ENCODE data around the gene H2BK1. TPM values are rescaled to one million over a fixed set of nuclear protein-coding genes. Genes with fewer than 3 reads are reported as not detected.
A peak's percentile ranks its signal among the peaks of the same experiment; 100 is the strongest.

H2BK1 gene
- total RNA-seq, 1 donor from 2014 or later: not detected

DNA sequence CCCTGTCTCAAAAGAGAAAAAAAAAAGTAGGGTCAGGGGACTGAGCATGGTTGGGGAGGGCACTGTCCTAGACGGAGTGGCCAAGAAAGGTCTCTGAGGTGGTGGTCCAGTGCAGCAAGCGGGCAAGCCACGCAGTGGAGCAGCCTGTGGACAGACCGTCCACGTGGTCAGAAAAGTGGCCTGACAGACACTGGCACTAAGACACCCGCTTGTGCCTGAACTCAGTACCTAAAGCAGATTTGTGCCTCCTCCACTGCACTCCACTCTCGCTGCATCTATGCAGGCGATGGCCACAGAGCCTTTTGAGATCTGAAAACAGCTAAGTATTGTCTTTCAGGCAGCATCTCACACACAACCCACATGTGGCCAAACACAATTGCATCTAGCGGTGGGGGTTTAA is 32.1 kb downstream of the H2BK1 start:
- no peak for TF ChIP-seq CTCF (IDR thresholded peaks at IDR 0.05)
- Mint-ChIP-seq H3K27ac (ENCODE audit: unreplicated experiment) (no peak overlapping the region), H3K9me3 (ENCODE audit: unreplicated experiment) (no peaks in the 10 kb centered on the region), H3K4me1 (ENCODE audit: unreplicated experiment) (no peaks in the 10 kb centered on the region), H3K4me3 (ENCODE audit: unreplicated experiment) (no peak overlapping the region), H3K36me3 (ENCODE audit: unreplicated experiment) (no peaks in the 10 kb centered on the region), H3K27me3 (ENCODE audit: unreplicated experiment) (peaks cover 51% of the 10 kb centered on the region)
- DNase-seq (ENCODE audit: extremely low spot score, unreplicated experiment): no peak

DNA sequence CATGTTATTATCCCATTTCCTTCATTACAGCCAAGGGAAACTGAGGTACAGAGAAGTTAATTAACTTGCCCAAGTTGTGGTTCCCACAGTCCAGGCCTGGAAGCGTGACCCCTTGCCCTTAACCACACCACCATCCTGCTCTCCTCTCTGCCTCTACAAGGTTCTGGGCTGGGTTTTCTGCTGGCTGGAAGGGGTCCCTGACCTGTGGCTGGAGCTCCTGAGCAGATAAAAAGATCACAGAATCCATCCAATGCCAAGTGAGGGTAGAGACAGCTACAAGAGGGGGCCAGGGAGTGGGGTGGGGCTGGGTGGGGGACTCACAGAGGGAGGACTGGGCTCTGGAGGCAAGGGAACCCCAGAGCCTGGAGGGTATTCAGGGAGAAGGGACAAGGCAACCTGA is 33.0 kb downstream of the H2BK1 start:
- no peaks in the 10 kb centered on the region for H3K4me1 Mint-ChIP-seq (ENCODE audit: unreplicated experiment)
- peaks cover 56% of the 10 kb centered on the region for H3K27me3 Mint-ChIP-seq (ENCODE audit: unreplicated experiment)
- no peaks in the 10 kb centered on the region for H3K36me3 Mint-ChIP-seq (ENCODE audit: unreplicated experiment)

DNA sequence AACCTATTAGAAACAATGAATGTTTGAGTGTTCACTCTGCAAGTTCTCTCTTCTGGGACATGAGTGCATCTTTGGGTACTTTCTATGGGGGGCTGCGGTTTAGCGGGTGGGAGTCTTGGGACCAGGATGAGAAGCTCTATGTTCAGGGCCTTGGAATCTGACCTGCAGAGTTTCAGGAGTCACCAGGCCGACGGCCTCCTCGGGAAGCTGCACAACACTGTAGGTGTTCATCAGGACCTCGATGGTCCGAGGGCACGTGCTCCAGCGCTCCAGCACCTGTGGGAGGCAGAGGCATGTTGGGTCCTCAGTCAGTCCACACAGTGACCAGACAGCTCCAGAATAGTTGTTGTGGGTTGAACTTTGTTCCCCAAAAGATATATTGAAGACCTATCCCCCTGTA is 33.9 kb downstream of the H2BK1 start:
- Mint-ChIP-seq H3K27me3 (ENCODE audit: unreplicated experiment) (peaks cover 57% of the 10 kb centered on the region), H3K27ac (ENCODE audit: unreplicated experiment) (no peak overlapping the region), H3K4me1 (ENCODE audit: unreplicated experiment) (no peaks in the 10 kb centered on the region), H3K36me3 (ENCODE audit: unreplicated experiment) (no peaks in the 10 kb centered on the region), H3K4me3 (ENCODE audit: unreplicated experiment) (no peak overlapping the region), H3K9me3 (ENCODE audit: unreplicated experiment) (no peaks in the 10 kb centered on the region)
- DNase-seq (ENCODE audit: extremely low spot score, unreplicated experiment): peak; percentile 51
- TF ChIP-seq CTCF (IDR thresholded peaks at IDR 0.05): no peak

More for the DNA sequence above, 33.0 kb downstream of the H2BK1 start:
- DNase-seq (ENCODE audit: extremely low spot score, unreplicated experiment): no peak
- TF ChIP-seq CTCF (IDR thresholded peaks at IDR 0.05): no peak
- Mint-ChIP-seq H3K27ac (ENCODE audit: unreplicated experiment) (no peak overlapping the region), H3K9me3 (ENCODE audit: unreplicated experiment) (no peaks in the 10 kb centered on the region), H3K4me3 (ENCODE audit: unreplicated experiment) (no peak overlapping the region)

- Mint-ChIP-seq H3K4me3 (ENCODE audit: unreplicated experiment) (no peak overlapping the region), H3K4me1 (ENCODE audit: unreplicated experiment) (no peaks in the 10 kb centered on the region), H3K9me3 (ENCODE audit: unreplicated experiment) (no peaks in the 10 kb centered on the region), H3K27me3 (ENCODE audit: unreplicated experiment) (peaks cover 61% of the 10 kb centered on the region), H3K36me3 (ENCODE audit: unreplicated experiment) (no peaks in the 10 kb centered on the region), H3K27ac (ENCODE audit: unreplicated experiment) (no peak overlapping the region)
- no peak for TF ChIP-seq CTCF (IDR thresholded peaks at IDR 0.05)
- peak; percentile 77 for DNase-seq (ENCODE audit: extremely low spot score, unreplicated experiment)
Measured at GRCh38 chr7:151175793-151176311, 34.4 kb downstream of the H2BK1 start.

DNA sequence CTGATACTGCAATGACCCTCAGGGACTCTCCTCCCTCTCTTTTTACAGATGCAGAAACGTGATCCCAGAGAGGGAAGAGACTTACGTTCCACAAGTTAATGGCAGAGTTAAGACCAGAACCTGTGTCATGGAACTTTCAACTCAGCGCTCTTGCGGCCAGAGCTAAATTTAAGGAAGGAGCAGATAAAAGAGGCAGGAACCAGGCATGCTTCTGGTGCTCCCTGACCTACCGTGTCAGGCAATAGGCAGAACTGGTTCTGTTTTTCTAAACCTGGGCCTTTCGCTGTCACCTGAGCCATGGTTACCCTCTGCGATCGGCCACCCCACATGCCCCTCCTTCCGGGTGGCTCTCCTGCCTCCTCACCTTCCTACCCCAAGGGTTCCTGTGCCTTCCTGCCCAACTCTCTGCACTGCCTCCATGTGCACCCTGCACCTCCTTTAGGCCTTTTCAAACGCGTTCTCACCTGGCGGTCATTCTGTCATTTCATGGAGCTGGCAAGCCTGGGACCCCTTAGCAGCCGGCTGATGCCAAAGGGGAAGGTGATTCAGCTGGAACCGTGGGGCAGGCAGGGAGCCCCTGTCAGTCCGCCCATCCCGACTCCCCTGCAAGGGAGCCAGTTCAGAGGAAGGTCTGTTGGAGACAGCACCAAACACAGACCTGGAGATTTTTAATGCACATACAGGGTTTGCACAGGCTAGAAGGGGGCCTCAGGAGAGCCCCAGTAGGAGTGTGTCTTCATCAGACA is 35.1 kb downstream of the H2BK1 start:
- peaks cover 57% of the 10 kb centered on the region for H3K27me3 Mint-ChIP-seq (ENCODE audit: unreplicated experiment)
- no peak overlapping the region for H3K27ac Mint-ChIP-seq (ENCODE audit: unreplicated experiment)
- peak; percentile 69 for DNase-seq (ENCODE audit: extremely low spot score, unreplicated experiment)
- no peaks in the 10 kb centered on the region for H3K36me3 Mint-ChIP-seq (ENCODE audit: unreplicated experiment)
- no peak for TF ChIP-seq CTCF (IDR thresholded peaks at IDR 0.05)
- no peaks in the 10 kb centered on the region for H3K4me1 Mint-ChIP-seq (ENCODE audit: unreplicated experiment)
- H3K9me3 Mint-ChIP-seq (ENCODE audit: unreplicated experiment): no peaks in the 10 kb centered on the region
- no peak overlapping the region for H3K4me3 Mint-ChIP-seq (ENCODE audit: unreplicated experiment)

All from osteocyte (in vitro differentiated cells).